Heart left ventricle (tissue), 16 donors: Measurements from ENCODE around the gene IL7R. TPM values are rescaled to one million over a fixed set of nuclear protein-coding genes. Genes with fewer than 3 reads are reported as not detected.
"Not testable (repeated sequence)": the region's sequence is repeated elsewhere in the genome, so short reads cannot be mapped to it uniquely, and the experiment has no call there.

Experiments
- ATAC-seq, 4 donors: fragments of 200-7000 bp; cut with Tn5 transposase; one replicate each; pipeline ENCODE4 v1.9.1; 2020 to 2022; ENCODE audit warnings: moderate library complexity in 4 of 4, mild to moderate bottlenecking in 3 of 4, moderate number of reproducible peaks in 1 of 4
- DNase-seq, 5 donors: peaks; one replicate each; pipeline ENCODE4 v3.0.0-alpha.2; 2020
- H3K27ac ChIP-seq, 12 donors: fragments of 200-600 bp; sonication (generic) in 4 of 12; one replicate each; pipeline versions ENCODE4 v1.5.0 to v1.8.0; 2016 to 2022; ENCODE audit warnings: mild to moderate bottlenecking in 2 of 12
- H3K27me3 ChIP-seq, 9 donors: fragments of 200-600 bp; sonication (generic) in 2 of 9; one replicate each; pipeline versions ENCODE4 v1.5.1 to v1.8.0; 2016 to 2022; ENCODE audit warnings: mild to moderate bottlenecking in 3 of 9
- H3K36me3 ChIP-seq, 9 donors: fragments of 200-600 bp; sonication (generic) in 2 of 9; one replicate each; pipeline versions ENCODE4 v1.5.0 to v1.8.0; 2018 to 2022; ENCODE audit warnings: mild to moderate bottlenecking in 2 of 9
- H3K4me1 ChIP-seq, 12 donors: fragments of 200-600 bp; sonication (generic) in 4 of 12; one replicate each; pipeline versions ENCODE4 v1.5.0 to v1.8.0; 2016 to 2022; ENCODE audit warnings: mild to moderate bottlenecking in 3 of 12
- H3K4me3 ChIP-seq, 12 donors: fragments of 200-600 bp; sonication (generic) in 4 of 12; one replicate each; pipeline versions ENCODE4 v1.5.0 to v1.8.0; 2017 to 2022; ENCODE audit warnings: mild to moderate bottlenecking in 9 of 12, moderate library complexity in 4 of 12
- H3K9me3 ChIP-seq, 12 donors: fragments of 200-600 bp; sonication (generic) in 4 of 12; one replicate each; pipeline versions ENCODE4 v1.5.0 to v1.8.0; 2016 to 2022; ENCODE audit warnings: mild to moderate bottlenecking in 1 of 12
- POLR2A ChIP-seq, 2 donors: fragments of 450-650 bp; IDR thresholded peaks; one replicate each; pipeline ENCODE4 v1.6.1; 2017; ENCODE audit warnings: antibody characterized with exemption in 2 of 2, mild to moderate bottlenecking in 2 of 2, moderate library complexity in 2 of 2
- WGBS, 4 donors: extraction: QIAGEN DNeasy Blood & Tissue Kit in 2 of 4; methylation state at CpG; one replicate each; pipeline versions ENCODE4 v1.1.5 to v1.1.7; 2013 to 2018; 5-methylcytosine and 5-hydroxymethylcytosine counted together
- intact Hi-C, 10 donors: fragments of 100-400 bp; cut with DNase I; formaldehyde crosslinking; loops; one replicate each; pipeline versions ENCODE4 v1.11.1 to v1.14.2; 2022
- polyA plus RNA-seq, 2 donors: library from polyadenylated mRNA; stranded (reverse); fragments of 200-250 nt; gene quantifications; one replicate each; pipeline ENCODE4 v1.2.3, GENCODE V29; 2013
- total RNA-seq, 9 donors: library from RNA; depleted of rRNA in 2 of 9; stranded (reverse); fragments of >200 nt in 2 of 9; fragmentation: NEBNext Ultra II Directional in 3 of 9; extraction: Animal tissue kit (Norgen Biotek cat#: 25700) in 3 of 9; gene quantifications; one replicate each; pipeline versions ENCODE4 v1.1.0 to v1.2.4, GENCODE V29; 2016 to 2023
- TF ChIP-seq, protein P1 (sequence below), 12 donors: fragments of 200-600 bp; sonication (generic) in 4 of 12; IDR thresholded peaks; one replicate each; pipeline versions ENCODE4 v1.5.0 to v1.8.0; 2018 to 2022; ENCODE audit warnings: antibody characterized with exemption in 12 of 12, mild to moderate bottlenecking in 5 of 12
- donor health status: ischemic (EF 13 %, LVEDD 7.1; RV severe dilation, severe dysfunction).
- donor health status: healthy with polysubstance abuse.
- donor health status: DM: no; HTN: yes; CAD: no.
- donor health status: DM: no; HTN: no; CAD: no.
- donor health status: ischemic (EF 25% LVEDD 6.9; RV normal size, moderate dysfunction).
- donor health status: ischemic (EF 25% LVEDD 5.7; RV mildly dilated, moderate dysfunction).
- donor health status: healthy.
- donor health status: DM: yes; HTN: yes; CAD: no.
- donor health status: ischemic (EF 35%, LVEDD 5.7; RV mildly dilated, moderate dysfunction).
- donor health status: nonischemic (EF 11% LVEDD 7.7; RV severe dilation, severe dysfunction).
- donor health status: DM: yes; HTN: yes; CAD: no.
- donor health status: PGD.
- donor health status: ischemic (EF 29% LVEDD 5.4; RV normal size, mild dysfunction).
- donor health status: nonischemic (EF 23%, LVEDD 6.1; RV moderate dilation, normal function).

The IL7R gene
- total and polyA plus RNA-seq, 11 donors = 0.27 to 12.0 (median 0.61) TPM

- Histone ChIP-seq H3K9me3 (no peaks in the 10 kb centered on the region), H3K36me3 (no peaks in the 10 kb centered on the region), H3K27me3 (no peaks in the 10 kb centered on the region), H3K27ac (peak overlapping the region in 4 of 12 donors; percentile 50 to 85 (median 60)), H3K4me1 (peaks cover 0 to 52% (median 0%) of the 10 kb centered on the region in 12 donors), H3K4me3 (peak overlapping the region in 1 of 12 donors; percentile 16)
- ATAC-seq (no peak), DNase-seq (peak in 1 of 5 donors; percentile 59)
- intact Hi-C loops = loop anchor here in 1 of 10 donors (5.0 kb wide), 1 partner anchor 71 kb away; no protein-coding TSS in a partner anchor
- TF ChIP-seq POLR2A (IDR thresholded peaks at IDR 0.05) = no peak
- TF ChIP-seq, protein P1, sequence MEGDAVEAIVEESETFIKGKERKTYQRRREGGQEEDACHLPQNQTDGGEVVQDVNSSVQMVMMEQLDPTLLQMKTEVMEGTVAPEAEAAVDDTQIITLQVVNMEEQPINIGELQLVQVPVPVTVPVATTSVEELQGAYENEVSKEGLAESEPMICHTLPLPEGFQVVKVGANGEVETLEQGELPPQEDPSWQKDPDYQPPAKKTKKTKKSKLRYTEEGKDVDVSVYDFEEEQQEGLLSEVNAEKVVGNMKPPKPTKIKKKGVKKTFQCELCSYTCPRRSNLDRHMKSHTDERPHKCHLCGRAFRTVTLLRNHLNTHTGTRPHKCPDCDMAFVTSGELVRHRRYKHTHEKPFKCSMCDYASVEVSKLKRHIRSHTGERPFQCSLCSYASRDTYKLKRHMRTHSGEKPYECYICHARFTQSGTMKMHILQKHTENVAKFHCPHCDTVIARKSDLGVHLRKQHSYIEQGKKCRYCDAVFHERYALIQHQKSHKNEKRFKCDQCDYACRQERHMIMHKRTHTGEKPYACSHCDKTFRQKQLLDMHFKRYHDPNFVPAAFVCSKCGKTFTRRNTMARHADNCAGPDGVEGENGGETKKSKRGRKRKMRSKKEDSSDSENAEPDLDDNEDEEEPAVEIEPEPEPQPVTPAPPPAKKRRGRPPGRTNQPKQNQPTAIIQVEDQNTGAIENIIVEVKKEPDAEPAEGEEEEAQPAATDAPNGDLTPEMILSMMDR (IDR thresholded peaks at IDR 0.05) = no peak
- whole genome bisulfite sequencing, 4 donors = 77 to 84% (median 81%) methylated on average over 3 of the region's 3 CpGs
Observed at GRCh38 chr5:35853631-35854030, 3.1 kb upstream of the IL7R start.

DNA sequence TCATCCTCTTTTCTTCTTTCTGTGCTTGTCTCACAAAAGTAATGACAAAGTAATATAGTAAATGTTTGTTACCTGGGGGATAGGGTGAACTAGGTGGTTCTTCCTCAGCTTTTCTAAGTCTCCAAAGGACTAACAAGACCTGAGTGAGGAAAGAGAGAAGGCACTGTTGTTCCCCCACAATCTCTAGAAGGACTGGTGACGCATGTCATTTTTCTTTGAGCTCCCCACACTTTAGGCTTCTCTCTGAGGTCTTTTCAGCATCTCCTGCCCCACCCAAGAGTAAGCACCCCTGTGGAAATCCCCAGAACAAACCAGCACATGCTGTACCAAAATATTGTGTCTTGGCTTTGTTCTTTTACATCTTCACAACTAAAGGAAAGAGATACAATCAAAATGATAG is 2.4 kb upstream of the IL7R start:
- H3K27ac ChIP-seq = peak overlapping the region in 5 of 12 donors; percentile 40 to 85 (median 53)
- 62 to 68% (median 67%) methylated on average over 1 of the region's 1 CpG for WGBS, 4 donors
- intact Hi-C loops = loop anchor here in 1 of 10 donors (5.0 kb wide), 1 partner anchor 72 kb away; no protein-coding TSS in a partner anchor
- no peak for DNase-seq
- no peaks in the 10 kb centered on the region for H3K27me3 ChIP-seq
- peak in 2 of 4 donors; percentile 26 to 69 for ATAC-seq
- peak overlapping the region in 1 of 12 donors; percentile 16 for H3K4me3 ChIP-seq
- TF ChIP-seq POLR2A (IDR thresholded peaks at IDR 0.05) = no peak
- TF ChIP-seq, protein P1 (IDR thresholded peaks at IDR 0.05) = no peak
- H3K36me3 ChIP-seq = no peaks in the 10 kb centered on the region
- H3K4me1 ChIP-seq = peaks cover 0 to 52% (median 0%) of the 10 kb centered on the region in 12 donors
- no peaks in the 10 kb centered on the region for H3K9me3 ChIP-seq

GRCh38 chr5:35855187-35855586 is 1.5 kb upstream of the IL7R start:
- ATAC-seq (no peak), DNase-seq (no peak)
- no peaks in the 10 kb centered on the region for H3K9me3 ChIP-seq
- no peak overlapping the region for H3K4me3 ChIP-seq
- H3K4me1 ChIP-seq = peaks cover 0 to 52% (median 0%) of the 10 kb centered on the region in 12 donors
- intact Hi-C loops = no loop called here
- H3K36me3 ChIP-seq = no peaks in the 10 kb centered on the region
- WGBS, 4 donors = 61 to 70% (median 66%) methylated on average over 1 of the region's 1 CpG
- TF ChIP-seq POLR2A (IDR thresholded peaks at IDR 0.05) = no peak
- TF ChIP-seq, protein P1 (IDR thresholded peaks at IDR 0.05) = no peak
- no peaks in the 10 kb centered on the region for H3K27me3 ChIP-seq
- peak overlapping the region in 1 of 12 donors; percentile 83 for H3K27ac ChIP-seq

DNA sequence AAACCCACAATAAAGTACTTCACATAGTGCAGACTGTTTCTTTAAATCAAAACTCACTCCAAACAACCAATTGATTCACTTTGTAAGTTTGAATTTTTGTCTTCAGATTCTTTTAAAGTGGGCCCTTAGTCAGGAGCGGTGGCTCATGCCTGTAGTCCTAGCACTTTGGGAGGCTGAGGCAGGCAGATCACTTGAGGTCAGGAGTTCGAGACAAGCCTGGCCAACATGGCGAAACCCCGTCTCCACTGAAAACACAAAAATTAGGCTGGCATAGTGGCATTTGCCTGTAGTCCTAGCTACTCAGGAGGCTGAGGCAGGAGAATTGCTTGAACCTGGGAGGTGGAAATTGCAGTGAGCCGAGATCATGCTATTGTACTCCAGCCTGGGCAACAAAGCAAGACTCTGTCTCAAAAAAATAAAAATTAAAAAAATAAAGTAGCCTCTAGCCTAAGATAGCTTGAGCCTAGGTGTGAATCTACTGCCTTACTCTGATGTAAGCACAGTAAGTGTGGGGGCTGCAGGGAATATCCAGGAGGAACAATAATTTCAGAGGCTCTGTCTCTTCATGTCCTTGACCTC is 416 bp upstream of the IL7R start:
- WGBS, 4 donors = 93 to 97% (median 94%) methylated on average over 5 of the region's 5 CpGs
- peak overlapping the region in 1 of 12 donors; percentile 50 for H3K4me3 ChIP-seq
- intact Hi-C loops, H3K9me3 ChIP-seq, ATAC-seq, DNase-seq, H3K36me3 ChIP-seq, H3K27me3 ChIP-seq: not testable (repeated sequence)
- peaks cover 0 to 47% (median 0%) of the 10 kb centered on the region in 12 donors for H3K4me1 ChIP-seq
- H3K27ac ChIP-seq = peak overlapping the region in 2 of 12 donors; percentile 10 to 83
